Left ventricle myocardium inferior (tissue), 1 donor: ENCODE data around the gene PRXL2A. TPM values are rescaled to one million over a fixed set of nuclear protein-coding genes. Genes with fewer than 3 reads are reported as not detected.

ENCODE experiments used
- DNase-seq: peaks from one replicate; pipeline ENCODE4 v3.0.0-alpha.2; 2020
- H3K27ac ChIP-seq: fragments of 200-600 bp; replicated peaks from 2 replicates; pipeline ENCODE4 v1.8.0; 2021
- H3K27me3 ChIP-seq: fragments of 200-600 bp; 2 replicates; pipeline ENCODE4 v1.8.0; 2021; ENCODE audit warnings: low read depth
- H3K36me3 ChIP-seq: fragments of 200-600 bp; 2 replicates; pipeline ENCODE4 v1.8.0; 2021
- H3K4me1 ChIP-seq: fragments of 200-600 bp; 2 replicates; pipeline ENCODE4 v1.8.0; 2021
- H3K4me3 ChIP-seq: fragments of 200-600 bp; 2 replicates; pipeline ENCODE4 v1.8.0; 2021; ENCODE audit warnings: mild to moderate bottlenecking, moderate library complexity
- H3K9me3 ChIP-seq: fragments of 200-600 bp; replicated peaks from 2 replicates; pipeline ENCODE4 v1.8.0; 2021
- CTCF ChIP-seq: fragments of 200-600 bp; IDR thresholded peaks from 2 replicates; pipeline ENCODE4 v1.8.0; 2021; ENCODE audit warnings: antibody characterized with exemption, mild to moderate bottlenecking, borderline replicate concordance
- intact Hi-C: fragments of 100-400 bp; cut with micrococcal nuclease; formaldehyde crosslinking; loops from one replicate; pipeline ENCODE4 v1.11.0; 2022
- total RNA-seq: library from RNA; stranded (reverse); fragmentation: NEBNext Ultra II Directional; extraction: Animal tissue kit (Norgen Biotek cat#: 25700); gene quantifications from one replicate; pipeline ENCODE4 v1.2.1, GENCODE V29; 2021
- donor health status: DM: no; HTN: yes; CAD: no; lungs with severe emphysema.

Gene PRXL2A
- total RNA-seq, 1 donor from 2014 or later = 101 TPM

- Histone ChIP-seq H3K27me3 (no peaks in the 10 kb centered on the region), H3K9me3 (no peaks in the 10 kb centered on the region), H3K27ac (peak overlapping the region; percentile 100), H3K36me3 (no peaks in the 10 kb centered on the region), H3K4me3 (peak overlapping the region; percentile 99), H3K4me1 (peaks cover 100% of the 10 kb centered on the region)
- DNase-seq = no peak
- no peak for TF ChIP-seq CTCF
- intact Hi-C loops = no loop called here
Observed at GRCh38 chr10:80462981-80463741, 54.8 kb downstream of the PRXL2A start.

- no peaks in the 10 kb centered on the region for H3K27me3 ChIP-seq
- no peaks in the 10 kb centered on the region for H3K9me3 ChIP-seq
- TF ChIP-seq CTCF = no peak
- H3K36me3 ChIP-seq = peaks cover 4% of the 10 kb centered on the region
- peak overlapping the region; percentile 100 for H3K27ac ChIP-seq
- peak overlapping the region; percentile 99 for H3K4me3 ChIP-seq
- H3K4me1 ChIP-seq = peaks cover 100% of the 10 kb centered on the region
- intact Hi-C loops = no loop called here
- DNase-seq = no peak
Observed at GRCh38 chr10:80463868-80464267, 55.5 kb downstream of the PRXL2A start.

GRCh38 chr10:80464557-80465450 lies 56.5 kb downstream of the PRXL2A start:
- Histone ChIP-seq H3K27me3 (no peaks in the 10 kb centered on the region), H3K36me3 (peaks cover 12% of the 10 kb centered on the region), H3K4me3 (peak overlapping the region; percentile 99), H3K9me3 (no peaks in the 10 kb centered on the region), H3K4me1 (peaks cover 100% of the 10 kb centered on the region), H3K27ac (peak overlapping the region; percentile 100)
- no peak for TF ChIP-seq CTCF
- no peak for DNase-seq
- intact Hi-C loops = no loop called here

- Histone ChIP-seq H3K36me3 (peaks cover 18% of the 10 kb centered on the region), H3K9me3 (no peaks in the 10 kb centered on the region), H3K4me3 (peak overlapping the region; percentile 99), H3K4me1 (peaks cover 100% of the 10 kb centered on the region), H3K27me3 (no peaks in the 10 kb centered on the region), H3K27ac (peak overlapping the region; percentile 100)
- intact Hi-C loops = no loop called here
- TF ChIP-seq CTCF = no peak
- no peak for DNase-seq
Observed at GRCh38 chr10:80465451-80465835, 57.1 kb downstream of the PRXL2A start.

GRCh38 chr10:80465839-80466590 lies 57.7 kb downstream of the PRXL2A start:
- no peak for TF ChIP-seq CTCF
- H3K36me3 ChIP-seq = peaks cover 24% of the 10 kb centered on the region
- no peaks in the 10 kb centered on the region for H3K27me3 ChIP-seq
- H3K4me3 ChIP-seq = peak overlapping the region; percentile 99
- intact Hi-C loops = no loop called here
- peaks cover 100% of the 10 kb centered on the region for H3K4me1 ChIP-seq
- H3K27ac ChIP-seq = peak overlapping the region; percentile 100
- no peak for DNase-seq
- no peaks in the 10 kb centered on the region for H3K9me3 ChIP-seq
